ENCODE measurements around the gene TRIM63.
A peak's percentile ranks its signal among the peaks of the same experiment; 100 is the strongest.

Gene TRIM63

GRCh38 chr1:26069941-26070295 lies 2.5 kb upstream of the TRIM63 start:
- peaks cover 19% of the 10 kb centered on the region for H3K4me1 ChIP-seq (ENCODE audit: insufficient read depth, insufficient read length)

DNA sequence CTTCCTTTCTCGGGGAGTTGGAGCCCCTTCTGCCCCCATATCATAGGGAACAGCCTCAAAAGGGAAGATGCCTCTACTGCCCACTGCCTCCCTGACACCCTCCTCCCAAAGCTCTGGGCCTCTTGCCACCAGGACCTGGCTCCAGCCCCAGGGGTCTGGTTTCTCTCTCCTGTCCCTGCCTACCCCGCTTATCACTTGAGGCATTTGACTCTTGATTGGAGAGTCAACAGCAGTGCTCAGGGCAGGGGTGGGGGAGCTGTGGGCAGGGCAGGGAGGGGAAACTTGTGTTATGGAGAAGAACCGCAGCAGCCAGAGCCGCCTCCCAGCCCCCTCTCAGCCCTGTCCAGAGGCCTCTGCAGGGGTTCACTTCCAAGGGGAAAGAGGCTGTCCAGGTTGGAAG lies 573 bp downstream of the TRIM63 start:
- TF ChIP-seq SUZ12 (IDR thresholded peaks at IDR 0.05; ENCODE audit: extremely low read depth, insufficient read depth, insufficient read length) = no peak
- no peak for TF ChIP-seq YY1 (IDR thresholded peaks at IDR 0.05; ENCODE audit: insufficient read depth, insufficient read length)
- TF ChIP-seq ZNF274 (IDR thresholded peaks at IDR 0.05; ENCODE audit: low read depth, low read length) = no peak
- Histone ChIP-seq H3K27me3 (ENCODE audit: insufficient read depth, insufficient read length) (no peaks in the 10 kb centered on the region), H3K9me3 (ENCODE audit: insufficient read depth, low read length) (no peaks in the 10 kb centered on the region), H3K4me3 (ENCODE audit: insufficient read length, low read depth) (no peak overlapping the region), H3K9ac (ENCODE audit: insufficient read length, low read depth) (peak overlapping the region; percentile 45), H3K36me3 (ENCODE audit: insufficient read depth, insufficient read length, low read length) (no peaks in the 10 kb centered on the region), H3K4me1 (ENCODE audit: insufficient read depth, insufficient read length) (peaks cover 21% of the 10 kb centered on the region)
- DNase-seq (ENCODE audit: low read depth, low spot score) = peak; percentile 36

More at GRCh38 chr1:26069941-26070295, 2.5 kb upstream of the TRIM63 start:
- Histone ChIP-seq H3K36me3 (ENCODE audit: insufficient read depth, insufficient read length, low read length) (no peaks in the 10 kb centered on the region), H3K27me3 (ENCODE audit: insufficient read depth, insufficient read length) (no peaks in the 10 kb centered on the region), H3K4me3 (ENCODE audit: insufficient read length, low read depth) (no peak overlapping the region), H3K9me3 (ENCODE audit: insufficient read depth, low read length) (no peaks in the 10 kb centered on the region), H3K9ac (ENCODE audit: insufficient read length, low read depth) (no peak overlapping the region)
- TF ChIP-seq SUZ12 (IDR thresholded peaks at IDR 0.05; ENCODE audit: extremely low read depth, insufficient read depth, insufficient read length) (no peak), ZNF274 (IDR thresholded peaks at IDR 0.05; ENCODE audit: low read depth, low read length) (no peak), YY1 (IDR thresholded peaks at IDR 0.05; ENCODE audit: insufficient read depth, insufficient read length) (no peak)
- DNase-seq (ENCODE audit: low read depth, low spot score) = no peak

DNA sequence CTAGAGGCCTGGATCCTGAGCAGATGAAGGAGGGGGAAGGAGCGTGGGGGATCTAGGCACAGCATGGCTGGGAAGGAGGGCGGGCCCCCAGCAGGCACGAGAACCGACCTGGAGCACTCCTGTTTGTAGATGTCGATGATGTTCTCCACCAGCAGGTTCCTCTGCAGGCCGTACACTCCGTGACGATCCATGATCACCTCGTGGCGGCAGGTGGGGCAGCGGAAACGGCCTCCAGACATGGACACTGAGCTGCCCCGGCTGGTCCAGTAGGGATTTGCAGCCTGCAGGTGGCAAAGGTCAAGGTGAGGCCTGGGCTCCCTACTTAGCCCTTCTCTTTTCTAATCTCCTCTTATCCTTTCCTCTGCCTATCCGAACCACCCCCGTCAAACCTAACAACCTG lies 1.3 kb downstream of the TRIM63 start:
- H3K36me3 ChIP-seq (ENCODE audit: insufficient read depth, insufficient read length, low read length) = no peaks in the 10 kb centered on the region
- H3K4me1 ChIP-seq (ENCODE audit: insufficient read depth, insufficient read length) = peaks cover 21% of the 10 kb centered on the region
- H3K9me3 ChIP-seq (ENCODE audit: insufficient read depth, low read length) = no peaks in the 10 kb centered on the region
- H3K4me3 ChIP-seq (ENCODE audit: insufficient read length, low read depth) = no peak overlapping the region
- no peak for TF ChIP-seq ZNF274 (IDR thresholded peaks at IDR 0.05; ENCODE audit: low read depth, low read length)
- TF ChIP-seq YY1 (IDR thresholded peaks at IDR 0.05; ENCODE audit: insufficient read depth, insufficient read length) = no peak
- no peak for TF ChIP-seq SUZ12 (IDR thresholded peaks at IDR 0.05; ENCODE audit: extremely low read depth, insufficient read depth, insufficient read length)
- no peaks in the 10 kb centered on the region for H3K27me3 ChIP-seq (ENCODE audit: insufficient read depth, insufficient read length)
- no peak for DNase-seq (ENCODE audit: low read depth, low spot score)
- no peak overlapping the region for H3K9ac ChIP-seq (ENCODE audit: insufficient read length, low read depth)

DNA sequence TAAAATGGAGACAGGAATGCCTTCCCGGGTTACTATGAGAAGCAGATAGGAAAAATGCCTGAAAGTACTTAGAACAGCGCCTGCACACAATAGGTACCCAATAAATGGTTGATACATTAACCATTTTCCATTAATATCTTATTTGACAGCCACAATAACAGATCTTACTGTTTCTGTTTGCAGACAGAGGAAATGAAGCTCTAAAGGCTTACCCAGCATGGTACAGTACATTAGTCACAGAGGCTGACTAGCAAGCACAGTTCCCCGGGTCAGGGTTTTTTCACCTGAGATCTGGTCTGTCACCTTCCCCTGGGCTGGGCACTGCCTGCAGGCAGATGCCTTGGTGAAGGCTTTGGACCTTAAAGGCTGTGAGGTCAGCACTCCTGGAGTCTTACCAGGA lies 2.9 kb downstream of the TRIM63 start:
- H3K4me3 ChIP-seq (ENCODE audit: insufficient read length, low read depth) = no peak overlapping the region
- H3K9me3 ChIP-seq (ENCODE audit: insufficient read depth, low read length) = no peaks in the 10 kb centered on the region
- DNase-seq (ENCODE audit: low read depth, low spot score) = no peak
- peaks cover 27% of the 10 kb centered on the region for H3K4me1 ChIP-seq (ENCODE audit: insufficient read depth, insufficient read length)
- TF ChIP-seq ZNF274 (IDR thresholded peaks at IDR 0.05; ENCODE audit: low read depth, low read length) = no peak
- no peak for TF ChIP-seq SUZ12 (IDR thresholded peaks at IDR 0.05; ENCODE audit: extremely low read depth, insufficient read depth, insufficient read length)
- TF ChIP-seq YY1 (IDR thresholded peaks at IDR 0.05; ENCODE audit: insufficient read depth, insufficient read length) = no peak
- H3K27me3 ChIP-seq (ENCODE audit: insufficient read depth, insufficient read length) = no peaks in the 10 kb centered on the region
- no peaks in the 10 kb centered on the region for H3K36me3 ChIP-seq (ENCODE audit: insufficient read depth, insufficient read length, low read length)
- H3K9ac ChIP-seq (ENCODE audit: insufficient read length, low read depth) = no peak overlapping the region

DNA sequence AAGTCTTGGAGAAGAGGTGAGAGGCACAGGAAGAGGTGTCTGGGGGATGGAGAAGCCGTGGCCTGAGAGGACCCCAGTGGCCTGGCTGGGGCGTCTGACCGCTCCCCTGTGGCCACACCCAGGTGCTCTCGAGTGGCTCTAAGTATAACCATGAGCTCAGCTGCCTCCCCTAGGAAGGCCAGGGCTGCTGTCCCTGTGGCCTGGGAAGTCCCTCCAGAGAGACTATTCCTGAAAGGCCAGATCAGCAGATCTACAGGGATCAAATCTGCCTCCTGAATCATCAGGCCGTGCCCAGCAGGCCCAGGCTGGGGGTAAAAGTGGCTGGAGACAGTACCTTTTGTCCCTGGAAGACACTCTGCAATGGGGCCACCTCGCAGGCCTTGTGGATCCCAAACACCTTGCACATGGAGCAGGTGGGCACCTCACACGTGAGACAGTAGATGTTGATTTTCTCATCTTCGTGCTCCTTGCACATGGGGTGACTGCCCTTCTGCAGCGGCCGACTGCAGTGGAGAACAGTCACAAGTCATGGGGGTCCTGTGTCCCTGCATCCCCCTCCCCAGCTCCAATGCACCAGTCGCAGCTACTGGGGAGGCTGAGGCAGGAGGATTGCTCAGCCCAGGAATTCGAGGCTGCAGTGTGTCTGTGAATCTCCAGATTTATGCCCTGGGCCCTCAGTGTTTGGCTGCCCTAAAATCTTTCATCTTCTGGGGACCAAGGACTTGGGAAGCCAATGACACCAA lies 6.4 kb downstream of the TRIM63 start:
- TF ChIP-seq ZNF274 (IDR thresholded peaks at IDR 0.05; ENCODE audit: low read depth, low read length) = no peak
- no peak for TF ChIP-seq SUZ12 (IDR thresholded peaks at IDR 0.05; ENCODE audit: extremely low read depth, insufficient read depth, insufficient read length)
- TF ChIP-seq YY1 (IDR thresholded peaks at IDR 0.05; ENCODE audit: insufficient read depth, insufficient read length) = no peak
- Histone ChIP-seq H3K27me3 (ENCODE audit: insufficient read depth, insufficient read length) (peaks cover 4% of the 10 kb centered on the region), H3K9me3 (ENCODE audit: insufficient read depth, low read length) (no peaks in the 10 kb centered on the region), H3K4me3 (ENCODE audit: insufficient read length, low read depth) (no peak overlapping the region), H3K4me1 (ENCODE audit: insufficient read depth, insufficient read length) (peaks cover 10% of the 10 kb centered on the region), H3K9ac (ENCODE audit: insufficient read length, low read depth) (no peak overlapping the region), H3K36me3 (ENCODE audit: insufficient read depth, insufficient read length, low read length) (no peaks in the 10 kb centered on the region)
- DNase-seq (ENCODE audit: low read depth, low spot score) = no peak

- Histone ChIP-seq H3K4me1 (ENCODE audit: insufficient read depth, insufficient read length) (peaks cover 8% of the 10 kb centered on the region), H3K9me3 (ENCODE audit: insufficient read depth, low read length) (no peaks in the 10 kb centered on the region), H3K27me3 (ENCODE audit: insufficient read depth, insufficient read length) (peaks cover 4% of the 10 kb centered on the region), H3K4me3 (ENCODE audit: insufficient read length, low read depth) (no peak overlapping the region), H3K36me3 (ENCODE audit: insufficient read depth, insufficient read length, low read length) (no peaks in the 10 kb centered on the region), H3K9ac (ENCODE audit: insufficient read length, low read depth) (no peak overlapping the region)
- no peak for TF ChIP-seq ZNF274 (IDR thresholded peaks at IDR 0.05; ENCODE audit: low read depth, low read length)
- TF ChIP-seq YY1 (IDR thresholded peaks at IDR 0.05; ENCODE audit: insufficient read depth, insufficient read length) = no peak
- no peak for TF ChIP-seq SUZ12 (IDR thresholded peaks at IDR 0.05; ENCODE audit: extremely low read depth, insufficient read depth, insufficient read length)
- no peak for DNase-seq (ENCODE audit: low read depth, low spot score)
Measured at GRCh38 chr1:26059906-26060305, 7.5 kb downstream of the TRIM63 start.

DNA sequence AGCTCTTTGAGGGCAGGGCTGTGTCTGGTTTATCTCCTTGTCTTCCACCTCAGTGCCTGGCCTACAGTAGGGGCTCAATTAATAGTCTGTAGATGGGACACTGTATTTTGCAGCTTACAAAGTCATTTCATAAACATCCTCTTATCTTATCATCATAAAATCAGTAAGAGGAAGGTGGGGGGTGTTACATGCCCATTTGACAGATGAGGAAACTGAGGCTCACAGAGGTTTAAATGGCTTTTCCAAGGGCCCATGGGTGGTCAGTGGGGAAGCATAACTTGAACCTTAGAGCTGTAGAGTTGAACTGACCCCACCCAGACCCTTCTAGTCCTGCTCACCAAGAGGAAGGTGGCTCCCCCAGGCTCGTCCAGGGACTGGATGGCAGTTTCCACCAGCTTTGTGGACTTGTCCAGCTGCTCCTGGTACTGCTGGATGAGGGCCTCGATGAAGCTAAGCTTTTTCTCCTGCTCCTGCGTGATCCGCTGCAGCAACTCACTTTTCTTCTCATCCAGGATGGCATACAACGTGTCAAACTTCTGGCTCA lies 9.3 kb downstream of the TRIM63 start:
- H3K9ac ChIP-seq (ENCODE audit: insufficient read length, low read depth) = no peak overlapping the region
- peaks cover 4% of the 10 kb centered on the region for H3K27me3 ChIP-seq (ENCODE audit: insufficient read depth, insufficient read length)
- no peak for TF ChIP-seq SUZ12 (IDR thresholded peaks at IDR 0.05; ENCODE audit: extremely low read depth, insufficient read depth, insufficient read length)
- no peak for TF ChIP-seq ZNF274 (IDR thresholded peaks at IDR 0.05; ENCODE audit: low read depth, low read length)
- no peak for TF ChIP-seq YY1 (IDR thresholded peaks at IDR 0.05; ENCODE audit: insufficient read depth, insufficient read length)
- no peaks in the 10 kb centered on the region for H3K36me3 ChIP-seq (ENCODE audit: insufficient read depth, insufficient read length, low read length)
- no peak for DNase-seq (ENCODE audit: low read depth, low spot score)
- H3K4me1 ChIP-seq (ENCODE audit: insufficient read depth, insufficient read length) = peaks cover 6% of the 10 kb centered on the region
- no peaks in the 10 kb centered on the region for H3K9me3 ChIP-seq (ENCODE audit: insufficient read depth, low read length)
- no peak overlapping the region for H3K4me3 ChIP-seq (ENCODE audit: insufficient read length, low read depth)
